ENCODE measurements around the gene SMU1.

DNA sequence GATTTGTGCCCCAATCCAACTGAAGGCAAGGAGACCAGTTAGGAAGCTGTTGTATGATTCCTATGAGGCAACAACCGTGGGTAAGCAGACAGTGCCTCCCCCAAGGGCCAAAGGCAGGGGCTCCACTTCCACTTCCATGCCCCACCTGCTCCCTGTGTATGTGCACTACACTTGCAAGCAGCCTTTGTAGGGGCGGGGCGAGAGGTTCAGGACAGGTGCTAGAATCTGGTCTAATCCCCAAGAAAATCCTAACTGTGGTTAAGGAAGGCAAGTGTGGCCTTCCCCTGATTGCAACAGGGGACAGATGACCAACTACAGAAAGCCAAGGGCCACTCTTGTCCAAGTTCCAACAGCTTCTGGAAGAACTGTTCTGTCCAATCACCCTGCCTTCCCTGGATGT, 49.0 kb upstream of the SMU1 start:
- TF ChIP-seq POLR2A (IDR thresholded peaks at IDR 0.05), result no peak
- TF ChIP-seq, protein P1, sequence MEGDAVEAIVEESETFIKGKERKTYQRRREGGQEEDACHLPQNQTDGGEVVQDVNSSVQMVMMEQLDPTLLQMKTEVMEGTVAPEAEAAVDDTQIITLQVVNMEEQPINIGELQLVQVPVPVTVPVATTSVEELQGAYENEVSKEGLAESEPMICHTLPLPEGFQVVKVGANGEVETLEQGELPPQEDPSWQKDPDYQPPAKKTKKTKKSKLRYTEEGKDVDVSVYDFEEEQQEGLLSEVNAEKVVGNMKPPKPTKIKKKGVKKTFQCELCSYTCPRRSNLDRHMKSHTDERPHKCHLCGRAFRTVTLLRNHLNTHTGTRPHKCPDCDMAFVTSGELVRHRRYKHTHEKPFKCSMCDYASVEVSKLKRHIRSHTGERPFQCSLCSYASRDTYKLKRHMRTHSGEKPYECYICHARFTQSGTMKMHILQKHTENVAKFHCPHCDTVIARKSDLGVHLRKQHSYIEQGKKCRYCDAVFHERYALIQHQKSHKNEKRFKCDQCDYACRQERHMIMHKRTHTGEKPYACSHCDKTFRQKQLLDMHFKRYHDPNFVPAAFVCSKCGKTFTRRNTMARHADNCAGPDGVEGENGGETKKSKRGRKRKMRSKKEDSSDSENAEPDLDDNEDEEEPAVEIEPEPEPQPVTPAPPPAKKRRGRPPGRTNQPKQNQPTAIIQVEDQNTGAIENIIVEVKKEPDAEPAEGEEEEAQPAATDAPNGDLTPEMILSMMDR (IDR thresholded peaks at IDR 0.05 in 4 of 5, conservative IDR thresholded peaks at IDR 0.05 in 1 of 5), result no peak

Data from gastrocnemius medialis (tissue), 4 donors.